Stomach smooth muscle (tissue), 2 donors: ENCODE measurements around the gene MED12L.
"Not testable (repeated sequence)": the region's sequence is repeated elsewhere in the genome, so short reads cannot be mapped to it uniquely, and the experiment has no call there.

Experiments used
- H3K27ac ChIP-seq: one replicate; pipeline ENCODE4 v1.7.0; 2013; ENCODE audit warnings: mild to moderate bottlenecking, low read length, inconsistent platforms
- H3K27me3 ChIP-seq, 2 donors: one replicate each; pipeline ENCODE4 v1.7.0; 2013; ENCODE audit warnings: low read length in 2 of 2; ENCODE audit not compliant: insufficient read depth in 2 of 2, control insufficient read depth in 1 of 2
- H3K36me3 ChIP-seq, 2 donors: one replicate each; pipeline ENCODE4 v1.7.0; 2013; ENCODE audit warnings: low read length in 2 of 2; ENCODE audit not compliant: control insufficient read depth in 2 of 2, insufficient read depth in 2 of 2
- H3K4me1 ChIP-seq: one replicate; pipeline ENCODE4 v1.7.0; 2013; ENCODE audit warnings: low read length; ENCODE audit not compliant: control insufficient read depth, insufficient read depth
- H3K4me3 ChIP-seq, 2 donors: one replicate each; pipeline ENCODE4 v1.7.0; 2013; ENCODE audit warnings: low read length in 2 of 2
- H3K9ac ChIP-seq, 2 donors: one replicate each; pipeline ENCODE4 v1.7.0; 2013; ENCODE audit warnings: low read length in 2 of 2, mild to moderate bottlenecking in 1 of 2
- H3K9me3 ChIP-seq, 2 donors: one replicate each; pipeline ENCODE4 v1.7.0; 2013; ENCODE audit warnings: low read length in 2 of 2; ENCODE audit not compliant: control insufficient read depth in 2 of 2
- donor health status: healthy.
- donor health status: Pancreatic carcinoma.

MED12L gene

DNA sequence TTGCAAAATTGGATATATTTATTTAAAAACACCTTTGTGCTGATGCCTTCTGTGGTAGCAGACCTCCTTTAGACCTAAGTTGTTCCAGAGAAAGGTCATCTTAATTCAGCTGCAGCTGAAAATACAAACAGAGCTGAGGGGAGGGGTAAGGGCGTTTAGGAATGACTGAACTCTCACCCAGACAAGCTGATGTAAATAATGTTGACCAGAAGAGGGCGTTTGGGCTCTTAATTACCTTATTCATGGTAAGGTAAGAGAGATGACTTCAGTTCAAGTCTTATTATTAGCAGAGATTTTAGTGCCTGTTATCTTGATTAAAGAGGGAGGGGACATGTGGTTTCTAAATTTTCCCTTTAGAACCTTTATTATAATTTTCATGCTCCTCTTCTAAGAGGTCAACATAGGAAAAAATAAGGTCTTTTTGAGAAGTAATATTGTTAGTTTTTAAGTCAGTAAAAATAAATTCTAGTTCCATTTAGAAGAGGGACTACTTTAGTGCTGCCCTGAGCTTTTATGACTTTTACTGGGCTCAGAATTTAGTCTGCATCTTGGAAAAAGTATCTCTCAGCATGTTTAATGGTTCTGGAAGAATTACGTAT, 71.3 kb downstream of the MED12L start:
- Histone ChIP-seq H3K27ac (no peak overlapping the region), H3K4me1 (no peaks in the 10 kb centered on the region), H3K9ac (no peak overlapping the region), H3K36me3 (no peaks in the 10 kb centered on the region), H3K4me3 (no peak overlapping the region), H3K9me3 (no peaks in the 10 kb centered on the region), H3K27me3 (no peaks in the 10 kb centered on the region)

DNA sequence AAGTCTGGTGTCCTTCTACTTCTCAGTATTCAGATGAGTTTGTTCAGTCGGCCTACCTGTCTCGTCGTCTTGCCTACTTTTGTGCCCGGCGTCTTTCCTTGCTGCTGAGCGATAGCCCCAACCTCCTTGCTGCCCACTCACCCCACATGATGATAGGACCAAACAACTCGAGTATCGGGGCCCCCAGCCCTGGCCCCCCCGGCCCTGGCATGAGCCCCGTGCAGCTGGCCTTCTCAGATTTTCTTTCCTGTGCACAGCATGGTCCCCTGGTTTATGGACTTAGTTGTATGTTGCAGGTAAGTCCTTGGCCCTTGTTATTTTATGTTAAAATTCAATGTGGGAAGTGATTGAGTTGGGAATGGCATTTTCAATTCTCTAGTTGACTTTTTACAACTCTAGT, 74.3 kb downstream of the MED12L start:
- no peaks in the 10 kb centered on the region for H3K27me3 ChIP-seq
- no peaks in the 10 kb centered on the region for H3K9me3 ChIP-seq
- H3K27ac ChIP-seq: no peak overlapping the region
- no peaks in the 10 kb centered on the region for H3K4me1 ChIP-seq
- no peak overlapping the region for H3K9ac ChIP-seq
- H3K36me3 ChIP-seq: no peaks in the 10 kb centered on the region
- H3K4me3 ChIP-seq: no peak overlapping the region

DNA sequence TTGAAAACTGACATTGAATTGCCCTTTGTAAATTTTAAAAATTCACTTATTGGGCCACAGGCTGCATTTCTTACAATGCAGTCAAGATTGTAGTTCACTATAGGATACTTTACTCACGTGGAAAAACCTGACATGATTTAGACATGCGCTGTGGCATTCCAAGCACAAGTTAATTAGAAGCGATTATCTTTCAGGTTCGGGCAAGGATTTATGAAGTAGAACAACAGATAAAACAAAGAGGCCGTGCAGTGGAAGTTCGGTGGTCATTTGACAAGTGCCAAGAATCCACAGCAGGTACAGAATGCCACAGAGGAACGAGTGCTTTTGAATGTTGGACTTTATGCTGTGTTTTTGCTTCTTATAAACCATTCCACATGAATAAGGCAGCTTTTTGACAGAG, 79.8 kb downstream of the MED12L start:
- no peaks in the 10 kb centered on the region for H3K36me3 ChIP-seq
- no peak overlapping the region for H3K27ac ChIP-seq
- H3K4me3 ChIP-seq: no peak overlapping the region
- no peaks in the 10 kb centered on the region for H3K4me1 ChIP-seq
- no peaks in the 10 kb centered on the region for H3K9me3 ChIP-seq
- no peaks in the 10 kb centered on the region for H3K27me3 ChIP-seq
- no peak overlapping the region for H3K9ac ChIP-seq

DNA sequence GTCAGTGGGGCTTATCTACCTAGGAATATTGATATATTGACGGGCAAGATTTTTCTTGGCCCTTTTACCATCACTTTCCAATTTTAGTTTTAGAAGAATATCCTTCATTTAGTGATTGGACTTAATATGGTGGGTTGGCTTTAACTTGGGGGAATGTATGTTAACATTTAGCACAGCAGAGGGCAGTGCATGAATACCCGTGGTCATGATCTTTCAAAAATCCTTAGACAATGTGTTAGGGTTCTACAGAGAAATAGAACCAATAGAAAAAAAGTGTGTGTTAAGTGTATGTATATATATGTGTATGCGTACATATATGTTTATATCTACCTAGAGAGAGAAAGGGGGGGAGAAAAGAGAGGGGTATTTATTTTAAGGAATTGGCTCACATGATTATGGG, 80.7 kb downstream of the MED12L start:
- H3K27me3 ChIP-seq: no peaks in the 10 kb centered on the region
- no peak overlapping the region for H3K4me3 ChIP-seq

DNA sequence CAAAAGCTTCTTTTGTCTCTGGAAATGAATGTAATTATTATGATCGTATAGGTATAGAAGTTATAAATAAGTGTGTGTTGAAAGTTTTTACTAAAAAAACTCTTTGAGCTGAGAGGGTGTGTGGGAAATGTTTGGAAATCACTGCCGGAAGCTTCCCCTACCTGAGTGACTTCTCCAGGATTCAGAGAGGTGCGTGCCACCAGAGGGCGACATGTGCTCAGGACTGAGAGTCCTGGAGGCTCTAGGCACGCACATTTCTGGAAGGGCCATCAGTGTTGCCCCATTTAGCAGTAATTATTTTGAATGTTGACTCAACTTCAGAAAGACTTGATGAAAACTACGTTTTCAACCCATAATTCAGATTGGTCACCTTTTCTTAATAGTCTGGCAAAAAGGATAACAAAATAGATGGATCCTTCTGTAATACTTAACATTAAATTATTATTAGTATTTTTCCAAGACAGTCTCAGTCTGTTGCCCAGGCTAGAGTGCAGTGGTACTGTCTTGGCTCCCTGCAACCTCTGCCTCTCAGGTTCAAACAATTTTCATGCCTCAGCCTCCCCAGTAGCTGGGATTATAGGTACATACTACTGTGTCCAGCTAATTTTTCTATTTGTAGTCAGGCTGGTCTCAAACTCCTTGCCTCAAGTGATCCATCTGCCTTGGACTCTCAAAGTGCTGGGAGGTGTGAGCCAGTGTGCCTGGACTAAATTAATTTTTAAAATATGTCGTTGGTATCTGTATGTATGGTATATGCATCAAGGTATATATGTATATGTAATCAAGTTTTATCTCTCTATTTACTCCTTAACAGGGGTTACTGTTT, 83.0 kb downstream of the MED12L start:
- no peak overlapping the region for H3K27ac ChIP-seq
- H3K27me3 ChIP-seq: no peaks in the 10 kb centered on the region
- H3K4me1 ChIP-seq: no peaks in the 10 kb centered on the region
- no peaks in the 10 kb centered on the region for H3K9me3 ChIP-seq
- H3K9ac ChIP-seq: no peak overlapping the region
- H3K36me3 ChIP-seq: no peaks in the 10 kb centered on the region
- no peak overlapping the region for H3K4me3 ChIP-seq

More for the DNA sequence above, 80.7 kb downstream of the MED12L start:
- no peaks in the 10 kb centered on the region for H3K4me1 ChIP-seq
- H3K9ac ChIP-seq: no peak overlapping the region
- H3K27ac ChIP-seq: no peak overlapping the region
- H3K9me3 ChIP-seq: no peaks in the 10 kb centered on the region
- H3K36me3 ChIP-seq: no peaks in the 10 kb centered on the region

DNA sequence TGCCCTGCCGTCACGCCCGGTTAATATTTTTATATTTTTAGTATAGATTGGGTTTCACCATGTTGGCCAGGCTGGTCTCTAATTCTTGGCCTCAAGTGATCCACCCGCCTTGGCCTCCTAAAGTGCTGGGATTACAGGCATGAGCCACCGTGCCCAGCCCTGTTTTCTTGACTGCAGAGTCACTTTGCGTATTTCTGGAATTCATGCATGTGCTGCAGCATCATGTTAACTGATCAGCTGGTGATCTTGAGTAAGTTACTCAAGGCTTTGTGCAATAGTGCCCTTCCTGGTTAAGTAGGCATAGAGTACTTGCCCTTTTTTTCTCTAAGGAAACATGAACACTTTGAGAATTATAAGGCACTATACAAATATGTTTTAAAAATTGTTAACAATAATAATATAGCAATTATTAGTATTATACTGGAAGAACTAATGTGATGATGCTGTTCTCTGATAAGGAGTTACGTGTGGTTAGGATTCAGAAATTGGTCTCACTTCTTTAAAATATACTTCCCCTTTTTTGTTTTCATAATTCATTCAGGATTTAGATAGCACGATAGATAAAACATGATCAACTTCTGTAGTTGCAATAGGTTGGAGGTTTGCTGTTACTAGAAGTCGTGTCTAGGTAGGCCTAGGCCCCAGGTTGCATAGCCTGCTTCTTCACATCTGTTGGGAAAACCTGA, 83.9 kb downstream of the MED12L start:
- Histone ChIP-seq H3K4me3 (no peak overlapping the region), H3K27me3 (no peaks in the 10 kb centered on the region), H3K9me3 (no peaks in the 10 kb centered on the region), H3K9ac (no peak overlapping the region), H3K36me3 (no peaks in the 10 kb centered on the region), H3K4me1 (no peaks in the 10 kb centered on the region), H3K27ac (no peak overlapping the region)

DNA sequence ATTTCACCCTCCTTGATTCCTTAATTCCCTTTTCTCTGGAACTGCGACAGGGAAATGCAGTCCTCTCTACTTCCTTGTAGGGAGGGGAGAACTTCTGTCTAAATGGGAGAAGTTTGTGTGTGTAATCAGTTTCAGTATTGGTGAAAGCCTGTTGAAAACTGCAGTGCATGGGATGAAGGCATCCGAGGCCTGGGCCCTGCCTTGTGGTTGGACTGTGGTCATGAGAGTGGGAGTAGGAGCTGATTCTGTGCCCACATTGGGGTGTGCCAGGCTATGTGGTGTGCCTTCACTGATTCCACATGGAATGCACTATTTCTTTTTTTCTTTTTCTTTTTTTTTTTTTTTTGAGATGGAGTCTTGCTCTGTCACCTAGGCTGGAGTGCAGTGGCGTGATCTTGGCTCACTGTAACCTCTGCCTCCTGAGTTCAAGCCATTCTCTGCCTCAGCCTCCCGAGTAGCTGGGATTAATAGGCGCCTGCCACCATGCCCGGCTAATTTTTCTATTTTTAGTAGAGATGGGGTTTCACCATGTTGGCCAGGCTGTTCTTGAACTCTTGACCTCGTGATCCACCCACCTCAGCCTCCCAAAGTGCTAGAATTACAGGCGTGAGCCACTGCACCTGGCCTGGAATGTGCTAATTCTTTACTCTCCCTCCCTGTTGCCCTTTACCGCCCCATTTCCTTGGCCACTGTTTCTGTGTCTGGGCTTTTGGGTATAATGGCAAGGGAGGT, 84.7 kb downstream of the MED12L start:
- H3K9ac ChIP-seq, H3K9me3 ChIP-seq, H3K36me3 ChIP-seq, H3K27ac ChIP-seq, H3K4me3 ChIP-seq, H3K27me3 ChIP-seq, H3K4me1 ChIP-seq: not testable (repeated sequence)

DNA sequence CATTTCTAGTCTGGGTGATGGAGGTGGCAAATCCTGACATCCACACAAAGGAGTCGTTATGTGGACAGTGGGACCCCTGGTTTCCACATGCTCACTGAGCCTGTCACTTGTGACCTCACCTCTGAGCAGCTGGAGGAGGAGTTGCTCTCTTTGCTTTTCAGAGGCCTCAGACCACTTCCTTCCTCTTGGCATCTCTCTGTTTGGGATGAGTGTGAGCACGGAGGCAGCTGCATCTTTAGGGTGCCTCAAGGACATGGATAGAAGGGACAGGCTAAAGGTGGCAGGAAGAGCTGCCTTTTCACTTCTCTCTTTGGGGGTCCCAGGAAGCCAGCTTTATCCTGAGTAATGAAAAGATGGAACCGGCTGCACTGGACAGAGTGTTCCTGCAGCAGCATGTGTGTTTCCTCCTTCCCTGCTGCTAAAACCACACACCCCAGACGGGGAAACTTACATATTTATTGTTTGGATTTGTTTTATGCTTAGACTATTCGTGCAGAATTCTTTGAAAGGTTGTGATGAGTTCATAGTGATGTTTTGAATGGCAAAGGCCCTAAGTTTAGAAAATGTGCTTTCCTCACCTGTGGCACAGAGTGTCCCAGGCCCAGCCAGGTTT, 85.8 kb downstream of the MED12L start:
- H3K9me3 ChIP-seq: no peaks in the 10 kb centered on the region
- no peak overlapping the region for H3K9ac ChIP-seq
- no peaks in the 10 kb centered on the region for H3K36me3 ChIP-seq
- no peaks in the 10 kb centered on the region for H3K27me3 ChIP-seq
- no peak overlapping the region for H3K4me3 ChIP-seq
- H3K27ac ChIP-seq: no peak overlapping the region
- H3K4me1 ChIP-seq: no peaks in the 10 kb centered on the region

DNA sequence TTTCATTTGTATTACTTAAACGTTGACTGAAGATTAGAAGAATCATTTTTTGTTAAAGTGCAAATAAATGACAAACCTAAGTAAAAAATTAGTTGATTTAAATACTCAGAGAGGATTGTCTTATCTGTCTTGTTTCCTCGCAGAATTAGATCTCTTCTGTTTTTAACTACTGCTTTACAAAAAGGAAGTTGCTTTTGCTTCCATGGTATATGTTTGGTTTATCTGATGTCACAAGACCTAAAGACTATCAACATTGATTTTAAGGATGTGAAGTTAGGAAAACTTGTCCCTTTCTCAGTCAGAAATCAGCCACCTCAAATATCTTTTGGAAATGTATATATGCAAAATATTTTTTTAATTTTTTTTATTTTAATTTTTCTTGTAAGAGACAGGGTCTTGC, 88.9 kb downstream of the MED12L start:
- Histone ChIP-seq H3K36me3 (no peaks in the 10 kb centered on the region), H3K9ac (no peak overlapping the region), H3K27me3 (no peaks in the 10 kb centered on the region), H3K4me3 (no peak overlapping the region), H3K27ac (no peak overlapping the region), H3K4me1 (no peaks in the 10 kb centered on the region), H3K9me3 (no peaks in the 10 kb centered on the region)

DNA sequence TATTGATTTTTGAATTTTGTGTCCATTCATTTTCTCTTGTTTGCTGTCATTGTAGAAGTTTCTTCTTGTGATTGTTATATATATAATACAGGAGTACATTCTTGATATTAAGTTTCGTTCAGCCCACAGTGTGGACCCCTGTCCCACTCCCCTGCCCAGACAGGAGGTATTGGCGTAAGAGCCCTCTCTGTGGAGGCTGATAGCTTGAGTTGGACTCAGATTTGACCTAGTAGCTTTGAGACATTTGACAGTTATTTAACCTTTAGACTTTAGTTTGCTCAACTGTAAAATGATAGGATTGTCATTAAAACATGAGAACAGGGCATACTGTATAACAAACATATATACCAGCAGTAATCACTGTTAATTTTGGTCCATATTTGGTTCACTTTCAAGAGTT, 90.5 kb downstream of the MED12L start:
- Histone ChIP-seq H3K9ac (no peak overlapping the region), H3K4me3 (no peak overlapping the region), H3K36me3 (no peaks in the 10 kb centered on the region), H3K27me3 (no peaks in the 10 kb centered on the region), H3K9me3 (no peaks in the 10 kb centered on the region), H3K4me1 (no peaks in the 10 kb centered on the region), H3K27ac (no peak overlapping the region)
